NK-92 (cell line): ENCODE measurements around the gene MACO1.

Experiments used
- DNase-seq: peaks from one replicate; lab custom pipeline; 2025; ENCODE audit not compliant: unreplicated experiment; lab: John Stamatoyannopoulos, UW

Gene MACO1

GRCh38 chr1:25541889-25542658, 111.4 kb downstream of the MACO1 start:
- no peak for DNase-seq

GRCh38 chr1:25543005-25543424, 112.3 kb downstream of the MACO1 start:
- DNase-seq: no peak

- no peak for DNase-seq
These were observed 112.9 kb downstream of the MACO1 start, which contains the start of gene LDLRAP1 for GRCh38 chr1:25543425-25544242. Gene LDLRAP1, plus strand, starts transcription at chr1:25543606. Its CDS starts 93 bp downstream, at chr1:25543699.

- no peak for DNase-seq
These were observed 113.6 kb downstream of the MACO1 start for GRCh38 chr1:25544243-25544764.

GRCh38 chr1:25544819-25545218, 114.1 kb downstream of the MACO1 start:
- DNase-seq: no peak

- DNase-seq: no peak
These were observed 115.1 kb downstream of the MACO1 start for GRCh38 chr1:25545767-25546166.

GRCh38 chr1:25546193-25546592, 115.5 kb downstream of the MACO1 start:
- no peak for DNase-seq

GRCh38 chr1:25548601-25549000, 117.9 kb downstream of the MACO1 start:
- DNase-seq: no peak

GRCh38 chr1:25549273-25550154, 118.8 kb downstream of the MACO1 start:
- DNase-seq: no peak
